GM19351 (cell line): ENCODE data around the gene PLA2R1.
"Not testable (repeated sequence)": the region's sequence is repeated elsewhere in the genome, so short reads cannot be mapped to it uniquely, and the experiment has no call there.

Experiments
- ATAC-seq: cut with Tn5 transposase; IDR thresholded peaks from one replicate; pipeline ENCODE4 v1.9.1; 2021; ENCODE audit warnings: mild to moderate bottlenecking, moderate library complexity; ENCODE audit not compliant: unreplicated experiment

PLA2R1 gene

DNA sequence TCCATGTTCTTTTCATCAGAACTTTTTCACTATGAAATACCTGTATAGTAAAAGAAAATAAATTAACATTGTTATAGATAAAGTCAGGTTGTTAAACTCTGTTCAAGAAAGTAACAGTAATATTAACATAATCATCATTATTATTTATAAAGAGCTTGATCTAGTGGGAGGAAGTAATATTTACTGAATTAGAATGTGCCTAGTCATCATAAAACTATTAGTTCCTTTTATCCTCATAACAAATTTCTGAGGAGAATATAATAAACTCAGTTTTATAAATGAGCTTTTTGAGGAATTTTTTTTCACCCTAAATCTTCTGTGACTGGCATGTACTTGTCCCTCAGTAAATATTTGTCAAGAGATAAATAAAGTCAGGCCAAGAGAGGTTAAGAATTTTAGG lies 78.4 kb downstream of the PLA2R1 start:
- no peak for ATAC-seq

DNA sequence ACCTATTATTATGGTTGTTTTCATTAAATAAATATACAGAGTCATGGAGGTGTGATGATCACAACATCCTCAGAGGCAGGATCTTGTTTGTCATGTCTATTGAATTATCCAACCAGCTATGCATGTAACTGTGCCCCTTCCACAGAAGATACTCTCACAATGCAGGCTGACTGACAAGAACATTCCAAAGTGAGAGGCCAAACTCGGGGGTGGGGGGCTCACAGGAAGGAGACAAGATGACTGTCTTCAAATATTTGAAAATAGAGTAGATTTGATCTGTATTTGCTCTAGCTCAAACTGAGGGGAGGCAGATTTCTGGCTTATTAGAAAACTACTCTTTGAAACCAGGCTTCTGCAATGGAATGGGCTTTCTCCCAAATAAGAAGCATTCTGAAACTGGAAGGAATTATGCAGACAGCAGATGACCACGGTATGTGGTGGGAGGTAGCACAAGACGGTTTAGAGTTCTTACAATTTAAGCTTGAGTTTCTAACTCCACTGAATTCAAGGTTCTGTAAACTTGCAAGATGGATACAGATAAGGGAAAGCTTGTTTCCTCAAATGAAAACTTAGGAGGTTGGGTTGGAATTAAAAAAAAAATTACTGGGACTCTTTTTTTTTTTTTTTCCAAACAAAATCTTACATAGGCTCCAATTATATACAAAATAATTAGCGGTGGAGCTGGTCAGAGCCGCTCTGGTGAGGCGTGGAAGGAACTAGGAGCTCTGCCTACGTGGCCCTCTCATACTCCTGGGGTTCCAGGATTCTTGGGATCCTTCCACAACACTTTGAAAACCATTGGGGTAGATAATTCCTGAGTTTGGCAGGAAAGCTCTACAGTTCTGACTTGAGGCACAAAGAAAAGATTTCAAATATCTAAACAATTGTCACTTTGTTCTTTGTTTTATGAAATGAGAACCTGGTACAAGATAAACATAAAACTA lies 79.3 kb downstream of the PLA2R1 start:
- no peak for ATAC-seq

DNA sequence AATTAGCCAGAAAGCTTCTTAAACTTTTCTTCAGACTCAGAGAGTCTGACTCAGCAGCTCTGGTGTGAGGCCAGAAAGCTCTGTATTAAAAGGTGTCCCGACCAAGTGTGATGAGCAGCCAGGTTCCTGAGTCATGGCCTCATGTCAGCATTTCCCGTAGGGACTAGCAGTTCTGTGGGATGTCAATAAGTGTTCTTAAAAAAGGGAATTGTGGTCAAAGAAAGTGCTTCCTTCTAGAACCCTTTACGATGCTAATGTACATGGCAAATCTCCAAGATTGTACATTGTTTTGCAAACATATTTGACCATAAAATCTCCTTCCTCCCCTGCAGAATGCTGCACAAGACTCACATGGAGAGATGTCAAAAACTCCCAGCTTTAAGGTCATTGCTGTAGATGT lies 80.1 kb downstream of the PLA2R1 start:
- no peak for ATAC-seq

DNA sequence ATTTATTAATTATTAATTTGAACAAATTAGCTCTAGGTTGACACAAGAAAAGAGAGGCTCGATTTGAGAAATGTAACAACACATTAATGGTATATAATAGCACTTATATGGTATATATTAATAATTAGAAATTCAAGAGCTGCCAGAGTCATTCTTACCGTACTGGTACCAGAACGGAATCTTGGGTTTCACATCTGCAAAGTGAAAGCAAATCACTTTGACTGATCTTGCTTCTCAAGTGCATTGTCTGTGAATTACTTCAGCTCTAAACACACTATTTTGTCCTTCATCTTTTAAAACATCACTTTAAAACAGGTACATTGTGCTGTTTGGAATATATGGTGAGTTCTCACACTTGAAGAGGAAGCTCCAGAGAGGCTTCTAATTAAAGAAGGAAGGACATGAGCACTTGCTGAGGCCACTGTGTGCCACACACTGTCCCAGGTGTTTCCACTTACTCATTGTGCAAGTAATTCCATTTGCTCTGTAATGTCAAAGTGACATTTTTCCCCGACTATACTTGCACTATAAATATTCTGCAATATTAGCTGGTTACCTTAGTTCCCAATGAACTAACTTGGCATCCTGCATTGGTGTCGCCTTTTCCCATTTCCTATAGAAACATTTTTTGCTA lies 85.8 kb downstream of the PLA2R1 start:
- ATAC-seq, result no peak

DNA sequence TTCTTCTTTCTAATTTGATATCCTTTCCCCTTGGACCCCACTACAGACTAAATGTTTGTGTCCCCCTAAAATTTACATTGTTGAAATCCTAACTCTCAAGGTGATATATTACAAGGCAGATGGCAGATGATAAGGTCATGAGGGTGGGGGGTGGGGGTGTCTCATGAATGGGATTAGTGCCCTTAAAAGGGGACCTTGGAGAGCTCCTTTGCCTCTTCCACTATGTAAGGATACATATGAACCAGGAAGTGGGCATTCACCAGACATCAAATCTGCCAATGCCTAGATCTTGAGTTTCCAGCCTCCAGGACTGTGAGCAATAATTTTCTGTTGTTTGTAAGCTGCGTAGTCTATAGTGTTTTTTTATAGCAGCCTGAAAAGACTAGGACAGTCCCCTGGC lies 89.1 kb downstream of the PLA2R1 start:
- ATAC-seq, result no peak

DNA sequence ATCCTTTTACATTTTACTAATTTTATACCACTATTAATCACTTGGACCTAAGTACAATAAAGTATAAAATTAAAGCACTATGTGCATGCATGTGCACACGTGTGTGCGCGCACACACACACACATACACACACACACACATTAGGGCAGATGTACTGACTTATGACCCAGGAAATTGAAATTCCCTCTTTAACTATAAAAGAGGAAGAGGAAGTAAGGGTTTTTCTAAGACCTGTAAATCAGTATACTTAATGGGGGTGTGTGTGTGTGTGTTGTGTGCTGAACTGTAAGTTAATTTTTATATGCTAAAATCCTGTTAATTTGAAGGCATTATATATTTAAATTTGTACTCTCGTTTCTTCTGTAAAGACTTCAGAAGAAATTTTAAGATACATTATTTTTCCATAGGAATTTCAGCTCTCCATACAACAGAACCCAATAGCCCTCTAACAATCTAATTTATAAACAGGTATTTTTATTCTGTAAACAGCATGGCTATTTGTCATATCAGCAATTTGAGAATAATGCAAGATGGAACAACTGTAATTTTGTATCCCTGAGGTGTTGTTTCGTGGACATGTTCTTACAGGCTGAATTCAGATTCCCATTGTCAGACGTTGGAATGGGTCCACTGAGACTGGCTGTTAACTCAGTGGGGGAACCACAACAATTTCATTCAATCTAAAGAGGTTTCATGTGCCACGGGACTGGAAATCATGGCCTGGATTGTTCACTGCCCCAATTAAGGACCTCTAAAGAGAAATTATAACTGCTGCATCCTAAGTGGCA lies 90.9 kb downstream of the PLA2R1 start:
- no peak for ATAC-seq

DNA sequence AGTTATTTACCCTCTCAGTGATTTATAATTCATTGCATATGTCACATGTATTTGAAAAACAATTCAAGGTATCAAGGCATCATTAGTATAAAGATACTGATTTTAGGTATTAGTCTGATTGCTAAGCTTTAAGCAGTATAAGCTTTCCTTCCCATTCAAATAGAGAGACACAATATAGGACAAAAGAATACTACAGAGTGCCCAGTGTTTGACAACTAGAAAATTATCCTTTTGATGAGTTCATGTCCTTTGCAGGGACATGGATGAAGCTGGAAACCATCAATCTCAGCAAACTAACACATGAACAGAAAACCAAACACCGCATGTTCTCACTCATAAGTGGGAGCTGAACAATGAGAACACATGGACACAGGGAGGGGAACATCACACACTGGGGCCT lies 91.9 kb downstream of the PLA2R1 start:
- not testable (repeated sequence) for ATAC-seq

DNA sequence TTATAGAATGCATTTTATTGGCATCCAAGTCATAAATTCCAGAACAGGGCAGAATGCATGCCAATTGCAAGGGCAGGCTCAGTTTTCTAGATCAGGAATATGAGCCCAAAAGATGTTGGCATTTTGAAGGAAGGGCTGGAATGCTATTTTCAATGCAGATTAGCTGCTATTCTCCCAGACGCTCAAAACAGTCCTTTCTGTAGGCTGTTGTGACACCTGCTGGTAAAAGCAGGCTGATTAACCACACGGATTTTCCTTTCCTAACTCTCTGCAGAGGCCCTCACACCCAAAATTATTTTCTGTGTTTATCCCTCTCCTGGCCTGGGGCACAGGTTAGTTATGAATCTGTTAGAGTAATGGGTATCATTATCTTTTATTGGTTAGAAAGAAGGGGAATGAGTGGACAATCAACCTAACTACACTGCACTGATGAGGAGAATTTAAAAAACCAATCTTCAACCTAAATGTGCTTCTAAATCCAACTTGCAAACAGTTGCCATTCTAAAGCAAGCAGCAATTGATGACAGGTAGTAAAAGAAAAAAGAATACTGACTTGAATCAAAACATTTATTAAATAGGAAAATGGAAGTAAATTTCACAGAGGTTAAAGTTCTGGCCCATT lies 94.0 kb downstream of the PLA2R1 start:
- no peak for ATAC-seq

DNA sequence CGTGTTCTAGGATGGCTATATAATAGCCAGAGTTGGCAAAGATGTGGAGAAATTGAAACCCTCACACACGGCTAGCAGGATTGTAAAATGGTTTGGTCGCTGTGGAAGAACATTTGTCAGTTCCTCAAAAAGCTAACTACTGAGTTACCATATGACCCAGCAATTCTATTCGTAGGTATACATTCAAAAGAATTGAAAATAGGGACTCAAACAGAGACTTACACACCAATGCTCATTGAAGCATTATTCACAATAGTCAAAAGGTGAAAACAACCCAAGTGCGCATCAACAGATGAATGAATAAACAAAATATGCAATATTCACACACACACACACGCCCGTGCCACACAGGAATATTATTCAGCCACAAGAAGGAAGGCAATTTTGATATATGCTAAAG lies 98.7 kb downstream of the PLA2R1 start:
- ATAC-seq, result peak; percentile 86

DNA sequence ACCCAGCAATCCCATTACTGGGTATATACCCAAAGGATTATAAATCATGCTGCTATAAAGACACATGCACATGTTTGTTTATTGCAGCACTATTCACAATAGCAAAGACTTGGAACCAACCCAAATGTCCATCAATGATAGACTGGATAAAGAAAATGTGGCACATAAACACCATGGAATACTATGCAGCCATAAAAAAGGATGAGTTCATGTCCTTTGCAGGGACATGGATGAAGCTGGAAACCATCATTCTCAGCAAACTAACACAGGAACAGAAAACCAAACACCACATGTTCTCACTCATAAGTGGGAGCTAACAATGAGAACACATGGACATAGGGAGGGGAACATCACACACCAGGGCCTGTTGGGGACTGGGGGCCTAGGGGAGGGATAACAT lies 99.9 kb downstream of the PLA2R1 start:
- ATAC-seq, result not testable (repeated sequence)

DNA sequence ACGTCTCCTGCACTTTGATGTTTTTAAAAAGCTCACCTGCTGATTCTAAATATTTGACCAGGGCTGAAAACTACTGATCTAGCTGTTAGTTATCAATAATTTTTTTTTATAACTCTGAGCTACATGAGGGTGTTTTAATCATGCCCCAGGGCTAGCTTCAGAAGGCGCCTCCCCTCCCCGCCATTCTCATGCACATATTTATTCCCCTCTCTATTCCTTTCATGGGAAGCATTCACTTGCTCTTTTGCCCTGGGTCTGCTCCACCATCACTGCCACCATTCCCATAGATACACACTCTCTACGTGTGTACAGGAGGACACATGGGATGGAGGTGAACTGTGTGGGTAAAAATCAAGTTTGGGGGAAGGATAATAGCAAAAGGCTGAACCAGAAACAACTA lies 101.0 kb downstream of the PLA2R1 start:
- ATAC-seq, result no peak

DNA sequence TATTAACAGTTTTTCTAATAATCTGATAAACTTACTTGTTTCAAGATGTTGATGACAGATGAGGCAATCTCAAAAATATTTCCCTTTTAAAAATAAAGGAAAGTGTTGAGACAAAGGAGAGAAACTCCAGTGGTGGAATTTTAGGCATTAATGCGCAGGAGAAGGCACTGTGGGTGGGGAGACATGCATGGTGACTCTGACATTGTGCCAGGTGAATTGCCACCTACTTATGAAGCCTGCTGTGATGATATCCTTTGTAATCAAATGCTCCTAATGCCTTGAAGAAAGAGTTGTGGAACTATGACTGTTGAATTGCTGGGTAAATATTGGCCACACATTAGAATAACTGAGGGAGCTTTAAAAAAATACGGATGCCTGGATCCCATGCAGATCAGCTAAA lies 101.4 kb downstream of the PLA2R1 start:
- no peak for ATAC-seq

DNA sequence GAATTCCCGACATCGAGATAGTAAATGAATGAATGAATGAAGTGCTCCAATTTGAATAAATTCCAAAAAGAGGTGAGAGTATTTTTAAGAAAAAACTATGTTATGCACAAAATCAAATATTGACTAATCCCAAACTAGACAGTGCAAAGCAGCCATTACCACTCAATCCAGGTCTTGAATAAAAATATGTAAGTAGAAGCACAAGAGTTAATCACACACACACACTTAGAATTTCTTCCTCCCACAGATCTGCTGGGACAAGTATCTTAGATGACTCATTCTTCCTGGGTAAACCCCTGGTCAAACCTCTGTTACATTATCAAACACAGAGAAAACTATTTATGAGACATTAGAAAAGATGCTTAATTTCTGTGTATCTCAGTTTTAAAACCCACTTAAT lies 102.0 kb downstream of the PLA2R1 start:
- ATAC-seq, result peak; percentile 52

DNA sequence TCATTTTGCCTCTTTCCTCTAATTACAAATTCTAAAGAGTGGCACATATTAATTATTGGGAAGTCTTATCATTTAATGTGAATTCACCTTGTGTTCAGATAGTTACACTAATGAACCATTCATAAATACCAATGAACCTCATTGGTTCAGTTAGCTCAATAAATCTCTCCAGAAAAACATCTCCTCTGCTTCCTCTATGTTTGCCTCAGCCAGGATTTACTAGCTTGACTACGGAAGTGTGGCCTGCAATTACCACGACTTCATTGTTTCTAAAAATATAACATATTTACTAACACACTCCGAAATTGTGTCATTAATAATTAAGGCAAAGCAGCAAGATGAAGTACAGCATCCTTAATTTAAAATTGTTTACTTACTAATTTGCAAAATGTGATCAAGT lies 103.3 kb downstream of the PLA2R1 start:
- no peak for ATAC-seq

DNA sequence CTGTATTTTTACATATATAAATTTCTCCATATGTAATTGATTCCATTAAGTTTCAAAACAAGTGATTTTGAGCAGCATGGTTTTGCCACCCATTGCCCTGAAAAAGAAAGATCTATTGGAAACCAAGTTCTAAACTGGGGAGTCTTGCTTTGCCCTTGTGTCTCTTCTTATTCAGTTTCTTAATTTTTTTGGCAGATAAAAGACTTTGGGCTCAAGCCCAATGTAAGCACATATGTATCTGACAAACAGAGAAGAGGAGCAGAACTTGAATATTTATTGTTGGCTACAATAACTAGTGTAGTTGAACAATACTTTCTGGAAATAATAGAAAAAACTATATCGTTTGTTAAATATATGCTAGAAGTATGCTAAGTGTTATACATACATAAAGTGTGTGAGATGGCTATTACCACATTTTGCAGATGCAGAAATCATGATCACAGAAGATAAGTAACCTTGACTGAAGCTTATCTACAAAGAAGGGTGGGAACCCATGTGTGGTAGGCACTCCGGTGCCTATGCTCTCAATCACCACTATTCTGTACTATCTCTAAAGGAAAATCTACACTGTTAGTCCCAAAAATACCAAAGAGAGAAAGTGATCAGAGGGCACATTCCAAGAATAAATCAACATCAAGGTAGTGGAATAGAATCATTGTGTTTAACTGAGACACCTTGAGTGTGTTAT lies 109.1 kb downstream of the PLA2R1 start:
- no peak for ATAC-seq

DNA sequence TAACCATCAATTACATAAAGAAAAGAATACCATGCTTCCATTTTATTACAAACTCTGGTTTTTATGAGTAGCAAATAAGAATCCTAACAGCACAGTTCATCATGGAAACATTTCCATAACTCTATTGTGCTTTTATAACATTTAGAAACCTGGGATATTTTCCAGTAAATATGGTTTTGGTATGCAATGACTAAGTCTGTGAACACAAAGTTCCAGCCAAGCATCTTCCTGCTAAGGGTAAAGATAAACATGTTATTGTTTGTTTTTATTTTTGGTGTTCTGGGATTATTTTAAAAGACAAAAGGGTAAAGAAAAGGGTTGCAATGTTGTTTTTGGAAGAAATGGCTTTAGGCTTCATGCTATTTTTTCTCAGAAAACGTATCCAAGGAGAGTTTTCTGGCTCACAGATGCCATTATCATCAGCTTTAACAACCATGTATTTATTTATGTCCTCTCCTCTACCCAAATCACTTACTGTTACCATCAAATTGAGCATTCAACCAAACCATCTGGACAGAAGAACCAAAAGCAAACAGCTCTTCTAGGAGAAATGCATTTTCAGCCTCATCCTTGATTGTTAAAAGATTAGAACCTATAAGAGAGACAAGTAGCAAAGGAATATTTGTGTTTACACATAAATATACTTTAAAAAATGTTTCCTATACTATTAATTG lies 116.0 kb downstream of the PLA2R1 start:
- ATAC-seq, result no peak

DNA sequence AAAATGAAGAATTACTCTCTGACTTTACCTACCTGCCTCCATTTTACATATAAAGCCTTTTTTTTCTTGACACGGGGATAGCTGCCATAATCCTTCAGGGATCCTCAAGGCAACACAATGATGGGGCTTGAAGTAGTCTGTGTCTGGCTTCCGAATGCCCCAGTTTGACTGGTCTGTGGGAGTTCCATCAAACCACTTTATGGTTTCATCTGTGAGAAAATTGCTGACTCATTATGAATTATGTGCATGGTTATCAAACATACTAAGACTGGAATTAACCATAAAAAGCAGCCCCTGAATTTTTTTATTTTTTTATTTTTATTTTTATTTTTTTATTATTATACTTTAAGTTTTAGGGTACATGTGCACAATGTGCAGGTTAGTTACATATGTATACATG lies 117.5 kb downstream of the PLA2R1 start:
- ATAC-seq, result no peak

DNA sequence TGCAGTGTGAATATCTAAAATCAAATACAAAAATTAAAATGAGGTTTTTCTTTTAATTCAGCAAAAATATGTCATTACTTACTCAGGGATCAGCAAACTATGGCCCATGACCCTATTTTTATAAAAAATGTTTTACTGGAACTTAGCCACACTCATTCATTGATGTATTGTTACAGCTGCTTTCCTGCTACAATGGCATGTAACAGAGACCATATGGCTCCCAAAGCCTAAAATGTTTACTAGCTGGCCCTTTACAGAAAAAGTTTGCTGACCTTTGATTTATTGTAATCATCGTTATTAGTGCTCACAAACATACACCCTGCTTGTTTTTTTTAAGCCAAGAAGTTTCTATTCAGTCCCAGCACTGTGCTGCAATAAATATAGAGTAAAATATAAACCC lies 120.3 kb downstream of the PLA2R1 start:
- no peak for ATAC-seq

DNA sequence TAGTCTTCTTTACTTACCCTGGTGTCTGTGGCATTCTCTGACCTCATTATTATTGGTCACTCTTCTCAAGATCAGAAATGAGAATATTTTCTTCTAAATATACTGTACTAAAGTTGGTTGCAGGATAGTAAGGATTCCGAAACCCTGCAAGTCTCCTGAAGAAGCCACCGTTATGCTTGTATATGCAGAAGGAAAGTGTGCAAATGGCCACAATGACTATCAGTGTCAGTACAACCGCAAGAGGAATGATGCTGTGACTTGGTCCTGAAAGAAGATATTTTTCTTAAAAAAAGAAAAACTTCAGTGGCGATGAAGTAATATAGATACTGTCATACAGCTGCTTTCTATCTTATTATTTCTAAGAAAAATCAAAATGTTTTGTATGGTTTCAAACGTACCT lies 120.7 kb downstream of the PLA2R1 start:
- ATAC-seq, result no peak

DNA sequence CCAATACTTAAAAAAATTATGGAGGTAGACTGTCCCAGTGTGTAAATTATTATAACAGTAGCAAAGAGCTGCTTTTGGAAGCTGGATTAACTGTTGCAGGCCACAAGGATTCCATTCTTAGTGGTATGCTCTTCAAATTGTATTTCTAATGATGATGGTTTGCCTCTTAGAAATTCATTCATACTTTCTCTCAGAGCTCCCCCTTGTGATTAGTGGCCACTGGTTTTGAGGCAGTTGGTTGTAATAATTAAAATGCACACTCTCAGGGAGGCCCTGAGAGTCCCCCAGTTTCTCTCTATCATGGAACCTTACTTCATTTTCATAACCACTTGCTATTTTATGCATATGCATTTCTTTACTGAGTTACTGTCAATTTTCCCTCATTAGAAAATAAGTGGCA lies 122.5 kb downstream of the PLA2R1 start:
- peak; percentile 91 for ATAC-seq
